ENCODE results near the gene SMIM41. TPM values are rescaled to one million over a fixed set of nuclear protein-coding genes. Genes with fewer than 3 reads are reported as not detected.
A peak's percentile ranks its signal among the peaks of the same experiment; 100 is the strongest.

The SMIM41 gene
- total and polyA plus RNA-seq, 12 donors: 0.10 to 2.1 (median 0.68) TPM; not detected in 8

- intact Hi-C loops (cut with DNase I): no loop called here
- peak in 2 of 7 donors; percentile 13 to 26 for DNase-seq
- Histone ChIP-seq H3K9me3 (replicated peaks in 1 of 3) (no peaks in the 10 kb centered on the region), H3K27ac (no peak overlapping the region), H3K36me3 (replicated peaks in 1 of 2) (no peaks in the 10 kb centered on the region), H3K4me1 (replicated peaks in 1 of 2) (no peaks in the 10 kb centered on the region), H3K27me3 (peaks cover 6% of the 10 kb centered on the region), H3K4me3 (no peak overlapping the region)
- TF ChIP-seq POLR2A (IDR thresholded peaks at IDR 0.05) (no peak), CTCF (IDR thresholded peaks at IDR 0.05) (peak; percentile 15 to 40 (median 24))
- WGBS, 4 donors: 24 to 36% (median 30%) methylated on average over 11 to 23 of the region's 23 CpGs
These were observed 40.1 kb downstream of the SMIM41 start for GRCh38 chr12:52119398-52120254.

DNA sequence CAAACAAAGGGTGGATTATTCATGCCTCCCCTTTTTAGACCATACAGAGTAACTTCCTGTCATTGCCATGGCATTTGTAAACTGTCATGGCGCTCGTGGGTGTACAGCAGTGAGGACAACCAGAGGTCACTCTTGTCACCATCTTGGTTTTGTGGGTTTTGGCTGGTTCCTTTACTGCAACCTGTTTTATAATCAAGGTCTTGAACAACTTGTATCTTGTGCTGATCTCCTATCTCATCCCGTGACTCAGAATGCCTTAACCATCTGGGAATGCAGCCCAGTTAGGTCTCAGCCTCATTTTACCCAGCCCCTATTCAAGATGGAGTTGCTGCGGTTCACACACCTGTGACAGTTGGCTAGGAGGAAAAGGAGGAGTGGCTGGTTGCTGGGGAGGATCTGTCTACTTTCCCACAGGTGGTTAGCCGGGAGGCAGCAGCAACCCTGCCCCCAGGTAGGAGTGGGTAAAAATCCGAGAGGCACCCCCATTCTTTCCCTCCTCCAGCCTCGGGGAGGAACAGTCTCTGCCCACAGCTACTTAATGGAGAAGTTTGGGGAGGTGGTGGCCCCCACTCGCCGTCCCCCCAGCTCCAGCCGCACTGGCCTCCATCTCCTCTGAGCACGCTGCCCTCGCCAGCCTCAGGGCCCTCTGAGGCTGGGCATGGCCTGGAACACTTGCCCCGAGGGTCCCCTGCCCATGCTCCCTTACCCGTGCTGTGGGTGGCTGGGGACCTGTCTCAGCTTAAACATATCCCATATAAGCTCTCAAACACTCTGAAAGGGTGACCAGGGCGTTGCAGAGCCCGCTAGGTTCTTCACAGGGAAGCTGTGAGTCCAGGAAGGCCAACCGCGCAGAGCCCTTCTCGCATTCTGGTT is 41.7 kb downstream of the SMIM41 start:
- DNase-seq: no peak
- H3K4me3 ChIP-seq: no peak overlapping the region
- no peaks in the 10 kb centered on the region for H3K4me1 ChIP-seq (replicated peaks in 1 of 2)
- H3K27me3 ChIP-seq: peaks cover 6% of the 10 kb centered on the region
- TF ChIP-seq POLR2A (IDR thresholded peaks at IDR 0.05): no peak
- TF ChIP-seq CTCF (IDR thresholded peaks at IDR 0.05): no peak
- intact Hi-C loops (cut with DNase I): no loop called here
- WGBS, 4 donors: 62 to 66% (median 64%) methylated on average over 11 to 19 of the region's 19 CpGs
- no peaks in the 10 kb centered on the region for H3K9me3 ChIP-seq (replicated peaks in 1 of 3)
- H3K27ac ChIP-seq: no peak overlapping the region
- no peaks in the 10 kb centered on the region for H3K36me3 ChIP-seq (replicated peaks in 1 of 2)

- intact Hi-C loops (cut with DNase I): no loop called here
- H3K9me3 ChIP-seq (replicated peaks in 1 of 3): no peaks in the 10 kb centered on the region
- peak; percentile 50 to 76 (median 68) for DNase-seq
- 11 to 17% (median 15%) methylated on average over 17 to 18 of the region's 18 CpGs for WGBS, 4 donors
- H3K27me3 ChIP-seq: peaks cover 6% of the 10 kb centered on the region
- no peak overlapping the region for H3K4me3 ChIP-seq
- H3K36me3 ChIP-seq (replicated peaks in 1 of 2): no peaks in the 10 kb centered on the region
- no peak for TF ChIP-seq POLR2A (IDR thresholded peaks at IDR 0.05)
- peak; percentile 33 to 74 (median 56) for TF ChIP-seq CTCF (IDR thresholded peaks at IDR 0.05)
- no peak overlapping the region for H3K27ac ChIP-seq
- H3K4me1 ChIP-seq (replicated peaks in 1 of 2): no peaks in the 10 kb centered on the region
These were observed 42.5 kb downstream of the SMIM41 start for GRCh38 chr12:52121824-52122539.

DNA sequence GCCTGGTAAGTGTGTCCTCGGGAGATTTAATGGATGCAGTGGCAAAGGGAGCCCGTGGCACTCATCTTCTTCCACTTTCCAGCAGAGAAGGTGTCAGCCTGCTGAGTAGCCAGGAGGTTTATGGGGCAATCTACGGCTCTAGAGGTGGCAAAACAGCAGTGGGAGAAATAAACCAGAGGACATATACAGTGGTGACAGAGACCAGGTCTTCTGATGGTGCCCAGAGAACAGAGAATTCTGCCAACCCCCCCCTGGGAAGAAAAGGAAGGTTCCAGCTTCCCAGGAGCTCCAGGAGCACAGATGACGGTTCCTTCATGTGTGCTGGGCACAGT is 43.0 kb downstream of the SMIM41 start:
- DNase-seq: no peak
- 52 to 78% (median 63%) methylated on average over 4 of the region's 4 CpGs for WGBS, 4 donors
- intact Hi-C loops (cut with DNase I): no loop called here
- Histone ChIP-seq H3K4me3 (no peak overlapping the region), H3K27ac (no peak overlapping the region), H3K36me3 (replicated peaks in 1 of 2) (no peaks in the 10 kb centered on the region), H3K27me3 (peaks cover 6% of the 10 kb centered on the region), H3K9me3 (replicated peaks in 1 of 3) (no peaks in the 10 kb centered on the region), H3K4me1 (replicated peaks in 1 of 2) (no peaks in the 10 kb centered on the region)
- TF ChIP-seq CTCF (IDR thresholded peaks at IDR 0.05) (no peak), POLR2A (IDR thresholded peaks at IDR 0.05) (no peak)
